ENCODE results near the gene LTBP1.
"Not testable (repeated sequence)": the region's sequence is repeated elsewhere in the genome, so short reads cannot be mapped to it uniquely, and the experiment has no call there.

LTBP1 gene

DNA sequence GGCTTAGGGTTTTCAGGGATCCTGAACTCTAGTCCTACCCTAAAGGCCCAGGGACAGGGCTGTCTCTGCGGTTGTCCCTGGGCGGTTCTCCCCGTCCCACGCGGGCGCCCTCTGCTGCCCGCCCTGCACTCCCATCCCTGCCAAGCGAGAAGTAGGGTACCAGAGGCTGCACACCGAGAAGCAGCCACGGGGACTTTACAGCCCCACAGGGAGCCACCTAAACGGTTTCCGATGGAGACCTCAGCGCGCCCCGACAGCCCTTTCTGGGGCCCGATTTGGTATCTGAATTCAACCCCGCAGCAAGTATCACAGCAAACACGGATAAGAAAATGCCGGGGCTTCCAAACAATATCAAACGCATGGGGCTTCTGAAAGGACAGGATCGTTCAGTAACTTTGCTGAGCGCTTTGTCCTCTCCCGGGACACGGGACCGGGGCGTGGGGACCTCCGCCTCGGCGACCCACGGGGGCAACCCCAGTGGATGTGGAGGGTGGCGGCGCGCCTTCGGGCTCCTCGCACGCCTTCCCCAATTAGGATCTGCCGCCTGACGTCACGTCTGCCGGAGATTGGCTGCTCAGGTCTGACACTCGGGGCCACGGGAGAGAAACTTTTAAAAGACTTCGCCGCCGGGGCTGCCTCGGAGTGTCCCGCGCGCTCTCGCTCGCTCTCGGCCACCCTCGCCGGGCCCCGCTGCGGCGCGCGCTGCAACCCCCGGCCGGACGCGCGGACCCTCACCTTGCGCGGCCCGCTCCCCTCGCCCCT lies at the start of gene LTBP1:
LTBP1 (plus strand) TSS at position 640 of the 762 bp plus-strand sequence. CDS start 372 bp downstream, outside the sequence.
- DNase-seq = peak; percentile 16

DNA sequence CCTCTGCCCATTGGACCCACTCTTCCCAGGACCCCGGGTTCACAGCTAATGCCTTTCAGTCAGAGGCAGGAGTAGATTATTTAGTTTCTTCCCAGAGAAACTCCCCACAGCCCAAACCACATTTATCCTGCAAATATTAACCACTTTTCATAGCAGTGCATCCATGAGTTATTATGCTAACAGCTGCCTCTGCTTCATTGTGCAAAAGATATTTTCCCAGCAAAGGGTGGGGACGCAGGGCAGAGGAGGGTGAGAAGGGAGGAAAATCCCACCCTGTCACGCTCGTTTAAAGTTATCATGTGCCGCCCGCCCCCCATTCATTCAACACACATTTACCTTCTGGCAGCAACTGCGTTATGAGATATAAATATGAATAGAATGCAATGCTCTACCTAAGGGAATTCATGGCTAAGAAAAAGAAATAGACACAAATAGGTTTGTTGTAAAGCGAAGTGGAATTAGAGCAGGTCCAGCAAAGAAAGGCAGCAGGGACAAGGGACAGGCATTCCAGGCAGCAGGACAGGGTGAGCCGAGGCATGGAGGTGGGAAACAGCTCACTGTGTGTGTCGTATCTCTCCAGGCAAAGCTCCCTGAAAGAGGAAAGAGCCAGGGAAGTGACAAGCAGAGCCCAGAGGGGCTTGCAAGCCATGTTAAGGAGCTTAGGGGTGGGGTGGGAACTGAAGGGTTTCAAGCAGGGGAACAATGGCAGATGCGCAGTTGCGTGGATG lies 46.3 kb upstream of the LTBP1 start:
- no peak for DNase-seq

- DNase-seq = no peak
These were observed 45.4 kb upstream of the LTBP1 start for GRCh38 chr2:32901313-32901712.

GRCh38 chr2:32902174-32902573 lies 44.6 kb upstream of the LTBP1 start:
- DNase-seq = no peak

GRCh38 chr2:32902986-32903385 lies 43.8 kb upstream of the LTBP1 start:
- DNase-seq = no peak

DNA sequence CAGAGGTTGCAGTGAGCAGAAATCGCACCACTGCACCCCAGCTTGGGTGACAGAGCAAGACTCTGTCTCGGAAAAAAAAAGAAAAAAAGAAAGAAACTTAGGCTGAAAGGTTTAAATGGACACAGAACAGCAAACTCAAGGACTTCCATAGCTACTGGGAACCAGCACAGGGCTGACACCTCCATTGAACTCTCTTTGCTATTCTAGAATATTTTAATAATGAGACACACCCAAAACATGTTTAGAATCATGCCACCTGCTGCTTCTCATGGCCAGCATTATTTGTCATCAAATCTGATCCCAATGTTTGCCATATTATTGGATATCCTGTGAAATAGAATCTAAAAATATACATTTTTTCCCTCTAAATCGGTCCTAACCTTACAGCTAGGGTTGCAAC lies 42.7 kb upstream of the LTBP1 start:
- no peak for DNase-seq

GRCh38 chr2:32904751-32905150 lies 42.0 kb upstream of the LTBP1 start:
- no peak for DNase-seq

DNA sequence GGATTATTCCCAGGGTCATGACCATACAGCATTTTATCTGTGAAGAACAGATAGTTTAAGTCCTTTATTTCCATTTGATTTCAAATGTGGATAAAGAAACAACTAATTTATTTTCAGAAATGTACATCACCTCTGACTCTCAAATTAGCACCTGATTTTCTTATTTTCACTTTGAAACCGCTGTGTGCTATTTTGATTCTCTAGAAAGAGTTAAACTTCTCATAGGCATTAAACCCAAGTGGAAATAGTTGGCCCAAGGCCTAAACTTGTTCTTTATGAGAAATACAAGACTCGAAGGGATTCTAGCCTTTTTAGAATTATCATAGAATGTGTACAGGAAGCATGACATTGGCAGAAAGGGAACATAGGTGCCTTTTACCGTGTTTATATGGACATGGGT lies 41.5 kb upstream of the LTBP1 start:
- no peak for DNase-seq

DNA sequence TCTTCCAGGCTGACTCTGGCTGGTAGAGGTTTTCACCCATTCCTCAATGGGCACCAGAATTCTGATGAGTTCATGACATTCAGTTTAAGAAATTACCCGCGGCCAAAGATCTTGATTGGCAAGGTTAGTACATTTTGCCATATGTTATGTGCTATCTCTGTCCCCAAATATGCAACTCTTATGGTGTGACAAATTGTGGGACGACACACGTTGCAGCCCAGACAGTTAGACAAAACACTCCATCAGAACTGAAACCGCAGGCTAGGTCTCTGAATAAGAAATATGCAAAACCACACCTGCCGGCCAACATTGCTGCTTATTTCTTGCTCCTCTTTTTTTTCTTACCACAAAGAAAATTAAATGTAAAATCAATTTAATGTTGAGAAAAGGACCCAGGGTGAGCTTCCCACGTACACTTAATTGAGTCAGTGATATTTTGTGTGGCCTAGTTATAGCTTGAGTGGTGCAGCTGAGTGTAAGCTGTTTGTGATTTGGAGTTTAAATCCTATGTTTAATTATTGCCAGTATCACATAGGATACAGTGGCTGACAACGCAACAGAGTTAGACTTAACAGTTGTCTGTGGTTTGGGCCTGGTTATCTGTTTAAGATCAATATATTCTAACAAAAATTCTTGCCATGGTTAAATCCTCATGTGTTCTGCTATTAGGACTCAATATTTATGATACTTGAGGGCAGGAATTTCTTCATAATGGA lies 35.7 kb upstream of the LTBP1 start:
- DNase-seq = no peak

DNA sequence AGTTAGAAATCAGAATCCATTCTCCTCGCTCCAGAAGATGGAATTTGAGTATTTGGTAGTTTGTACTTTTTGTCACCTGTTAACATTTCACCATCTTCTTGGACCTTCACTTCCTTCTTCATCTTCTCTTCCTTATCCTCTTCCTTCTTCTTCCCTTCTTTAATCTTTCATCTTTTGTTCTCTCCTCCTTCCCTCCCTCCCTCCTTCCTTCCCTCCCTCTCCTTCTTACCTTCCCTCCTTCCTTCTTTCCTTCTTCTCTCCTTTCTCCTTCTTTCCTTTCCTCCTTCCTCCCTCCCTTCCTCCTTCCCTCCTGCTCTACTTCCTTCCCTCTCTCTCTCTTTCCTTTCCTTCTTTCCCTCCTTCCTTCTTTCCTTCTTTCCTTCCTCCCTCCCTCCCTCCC lies 31.1 kb upstream of the LTBP1 start:
- DNase-seq = no peak

DNA sequence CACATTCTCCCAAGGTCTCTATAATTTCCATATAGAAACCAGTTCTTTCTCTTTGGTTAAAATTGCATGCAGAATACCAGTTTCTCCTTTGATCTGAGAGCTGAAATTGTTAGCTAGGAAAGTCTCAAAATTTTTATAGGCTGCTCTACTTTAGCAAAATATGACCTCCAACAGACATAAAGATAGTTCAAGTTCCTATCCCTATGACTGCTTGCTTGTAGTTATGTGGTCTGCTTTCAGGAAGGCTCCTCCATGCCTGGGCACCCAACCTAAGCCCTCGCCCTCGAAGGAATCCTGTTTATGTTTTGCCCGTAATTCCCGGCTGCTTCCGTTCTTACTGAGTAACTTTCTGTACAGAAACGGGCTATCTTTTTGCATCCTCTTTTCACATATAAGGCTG lies 28.0 kb upstream of the LTBP1 start:
- no peak for DNase-seq

GRCh38 chr2:32919901-32920300 lies 26.9 kb upstream of the LTBP1 start:
- DNase-seq = not testable (repeated sequence)

GRCh38 chr2:32921486-32921885 lies 25.3 kb upstream of the LTBP1 start:
- DNase-seq = not testable (repeated sequence)

DNA sequence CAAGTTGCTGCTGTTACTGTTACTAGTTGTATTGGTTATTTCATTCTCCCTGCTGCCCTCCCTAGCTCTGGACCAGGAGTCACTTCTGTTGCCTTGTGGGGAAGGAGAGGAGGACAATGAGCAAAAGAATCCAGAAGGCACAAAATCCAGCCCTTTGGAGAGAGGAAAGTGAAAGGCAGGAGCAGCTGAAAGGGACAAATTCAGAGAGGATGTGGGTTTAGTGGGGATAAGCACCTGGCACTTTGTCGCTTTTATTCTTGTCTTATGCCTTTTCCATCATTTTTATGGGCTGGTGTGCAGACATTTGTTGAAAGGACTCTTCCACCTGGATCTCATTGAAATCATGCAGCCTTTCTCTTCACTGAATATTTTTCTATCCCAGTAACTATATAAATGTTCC lies 24.3 kb upstream of the LTBP1 start:
- DNase-seq = no peak

- DNase-seq = no peak
These were observed 23.6 kb upstream of the LTBP1 start for GRCh38 chr2:32923109-32923508.

DNA sequence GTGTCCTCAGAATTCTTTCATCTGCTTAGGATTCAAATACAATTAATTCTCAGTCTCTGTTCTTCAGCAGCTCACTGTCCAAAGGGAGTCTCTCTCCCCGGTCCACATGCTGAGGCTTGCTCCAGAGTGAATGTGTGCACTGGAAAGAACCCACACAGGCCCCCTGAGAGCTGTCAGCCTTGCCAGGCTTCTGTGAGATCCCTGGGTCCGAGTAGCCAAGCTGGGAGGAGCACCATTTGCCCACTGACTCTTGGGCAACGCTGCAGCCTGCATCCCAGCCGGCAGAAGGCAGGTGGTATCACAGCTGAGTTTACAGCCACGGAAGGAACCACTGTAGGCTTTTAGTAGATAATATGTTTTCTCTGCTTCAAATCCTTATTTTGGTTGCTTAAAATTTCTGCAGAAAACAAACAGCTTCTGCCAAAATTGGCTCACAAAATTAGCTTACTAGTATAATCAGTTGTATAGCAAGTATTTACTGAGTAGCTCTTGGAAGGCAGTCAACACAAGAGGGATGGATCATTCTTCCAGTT lies 21.4 kb upstream of the LTBP1 start:
- DNase-seq = no peak

DNA sequence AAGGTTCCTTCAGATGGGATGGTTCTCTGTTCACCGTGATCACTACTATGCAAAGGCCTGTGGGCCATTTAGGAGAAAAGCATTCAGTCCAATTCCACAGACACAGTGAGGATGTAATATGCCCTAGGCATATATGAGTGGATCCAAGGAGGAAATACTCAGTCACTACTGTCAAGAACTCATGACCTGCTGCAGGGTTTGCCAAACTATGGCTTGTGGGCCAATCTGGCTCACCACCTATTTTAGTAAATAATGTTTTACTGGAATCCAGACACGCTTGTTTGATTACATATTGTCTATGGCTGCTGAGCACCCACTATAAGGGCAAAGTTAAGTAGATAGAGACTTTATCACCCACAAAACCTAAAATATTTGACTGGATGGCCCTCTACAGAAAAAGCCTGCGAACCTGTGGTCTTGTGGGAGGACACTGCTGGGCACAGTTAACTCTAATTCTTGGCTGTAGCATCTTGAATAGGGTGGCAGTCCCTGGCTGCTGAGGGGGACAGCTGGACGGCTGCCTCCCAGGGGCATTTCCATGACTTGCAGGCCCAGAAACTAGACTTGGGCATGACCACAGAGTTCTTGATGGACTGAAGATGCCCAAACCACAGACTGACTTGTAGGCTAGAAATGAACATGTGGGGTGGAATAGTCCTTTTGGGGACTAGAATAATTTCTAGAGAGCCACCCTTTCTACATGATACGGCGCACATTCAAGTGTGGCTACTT lies 20.6 kb upstream of the LTBP1 start:
- no peak for DNase-seq

- DNase-seq = no peak
These were observed 20.1 kb upstream of the LTBP1 start for GRCh38 chr2:32926708-32927084.

- DNase-seq = no peak
These were observed 16.3 kb upstream of the LTBP1 start for GRCh38 chr2:32930436-32930835.

DNA sequence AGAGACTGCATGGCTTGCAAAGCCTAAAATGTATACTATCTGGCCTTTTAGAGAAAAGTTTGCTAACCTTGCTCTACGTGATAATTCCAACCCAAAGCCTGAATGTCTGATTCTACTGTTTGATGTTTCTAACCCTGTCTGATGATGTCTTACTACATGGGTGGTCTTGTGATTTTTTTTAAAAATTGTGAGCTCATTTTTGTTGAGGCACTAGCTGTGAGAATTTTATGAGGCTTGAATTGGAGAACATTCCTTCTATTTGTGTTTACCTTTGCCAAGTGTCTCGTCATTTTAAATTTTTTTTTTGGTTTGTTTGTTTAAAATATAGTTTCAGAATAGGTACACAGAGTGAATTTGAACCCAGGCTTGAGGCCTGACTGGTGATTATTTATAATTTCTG lies 15.2 kb upstream of the LTBP1 start:
- DNase-seq = no peak

GRCh38 chr2:32931945-32932709 lies 14.6 kb upstream of the LTBP1 start:
- DNase-seq = no peak

Data from NCI-H1436 (cell line).